ENCODE results near the gene MAG.

Gene MAG

DNA sequence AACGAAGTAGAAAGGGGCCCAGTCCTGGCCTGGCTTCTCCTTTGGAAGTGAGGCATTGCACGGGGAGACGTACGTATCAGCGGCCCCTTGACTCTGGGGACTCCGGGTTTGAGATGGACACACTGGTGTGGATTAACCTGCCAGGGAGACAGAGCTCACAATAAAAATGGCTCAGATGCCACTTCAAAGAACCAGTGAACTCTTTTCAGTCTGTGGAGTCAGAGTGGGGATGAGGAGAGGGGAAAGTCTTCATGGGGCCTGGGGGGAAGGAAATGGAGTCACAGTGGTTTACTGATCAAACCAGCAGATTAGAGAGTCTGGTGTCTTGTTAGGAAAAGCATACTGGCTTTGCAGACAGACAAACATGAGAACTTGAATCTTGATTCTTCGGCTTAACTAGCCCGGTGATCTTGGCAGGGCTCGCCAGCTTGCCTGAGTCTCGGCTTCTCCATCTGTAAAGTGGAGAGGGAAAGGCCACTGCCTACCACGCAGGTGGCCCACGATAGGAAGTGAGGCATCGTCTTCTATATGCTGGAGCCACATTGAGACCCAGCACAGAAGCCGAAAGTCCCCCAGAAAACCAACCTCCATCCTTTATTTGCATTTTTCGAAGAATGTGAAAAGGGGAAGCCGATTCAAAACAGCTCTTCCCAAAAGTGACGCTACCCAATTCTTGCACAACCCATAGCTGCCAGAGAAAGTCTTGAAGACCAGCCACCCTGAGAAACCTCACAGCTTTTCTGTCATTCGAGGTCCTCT lies 55.4 kb downstream of the MAG start, which contains the start of gene FFAR1:
Gene FFAR1, plus strand, starts transcription at position 732 of the 759 bp plus-strand sequence. CDS start 3,650 bp downstream, outside the sequence.
- H3K27ac ChIP-seq, result no peak within 1 kb of the TSS
- in situ Hi-C loops (cut with HindIII; ENCODE audit: low pct_ligation_motif_present, low sequenced_read_pairs), result no loop called here

DNA sequence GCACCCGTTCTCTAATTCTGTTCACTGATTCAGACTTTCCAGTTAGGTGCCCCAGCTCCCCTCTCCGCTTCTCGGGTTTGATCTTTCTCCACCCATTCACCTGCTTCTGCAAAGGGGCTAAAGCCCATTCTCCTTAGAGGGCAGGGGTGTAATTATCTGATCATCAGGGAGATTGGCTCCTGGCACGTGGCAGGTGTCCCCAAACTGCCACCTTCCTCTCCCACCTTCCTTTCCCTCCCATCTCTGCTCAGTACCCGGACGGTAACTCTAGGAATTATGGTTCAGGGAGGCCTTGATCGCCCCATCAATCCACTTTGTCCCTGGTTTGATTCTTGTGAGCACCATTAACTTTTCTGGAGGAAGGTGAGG lies 56.0 kb downstream of the MAG start:
- Histone ChIP-seq H3K36me3 (replicated peaks) (no peaks in the 10 kb centered on the region), H3K27me3 (replicated peaks) (no peaks in the 10 kb centered on the region), H3K27ac (no peak overlapping the region), H3K4me3 (ENCODE audit: low read depth, low read length) (no peak overlapping the region)
- TF ChIP-seq, protein P1, sequence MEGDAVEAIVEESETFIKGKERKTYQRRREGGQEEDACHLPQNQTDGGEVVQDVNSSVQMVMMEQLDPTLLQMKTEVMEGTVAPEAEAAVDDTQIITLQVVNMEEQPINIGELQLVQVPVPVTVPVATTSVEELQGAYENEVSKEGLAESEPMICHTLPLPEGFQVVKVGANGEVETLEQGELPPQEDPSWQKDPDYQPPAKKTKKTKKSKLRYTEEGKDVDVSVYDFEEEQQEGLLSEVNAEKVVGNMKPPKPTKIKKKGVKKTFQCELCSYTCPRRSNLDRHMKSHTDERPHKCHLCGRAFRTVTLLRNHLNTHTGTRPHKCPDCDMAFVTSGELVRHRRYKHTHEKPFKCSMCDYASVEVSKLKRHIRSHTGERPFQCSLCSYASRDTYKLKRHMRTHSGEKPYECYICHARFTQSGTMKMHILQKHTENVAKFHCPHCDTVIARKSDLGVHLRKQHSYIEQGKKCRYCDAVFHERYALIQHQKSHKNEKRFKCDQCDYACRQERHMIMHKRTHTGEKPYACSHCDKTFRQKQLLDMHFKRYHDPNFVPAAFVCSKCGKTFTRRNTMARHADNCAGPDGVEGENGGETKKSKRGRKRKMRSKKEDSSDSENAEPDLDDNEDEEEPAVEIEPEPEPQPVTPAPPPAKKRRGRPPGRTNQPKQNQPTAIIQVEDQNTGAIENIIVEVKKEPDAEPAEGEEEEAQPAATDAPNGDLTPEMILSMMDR (IDR thresholded peaks at IDR 0.05; ENCODE audit: low read depth, low read length, missing control alignments), result no peak
- DNase-seq, result no peak
- in situ Hi-C loops (cut with HindIII; ENCODE audit: low pct_ligation_motif_present, low sequenced_read_pairs), result no loop called here

More for the DNA sequence above, 55.4 kb downstream of the MAG start, which contains the start of gene FFAR1:
- no peaks in the 10 kb centered on the region for H3K27me3 ChIP-seq (replicated peaks)
- H3K4me3 ChIP-seq (ENCODE audit: low read depth, low read length), result no peak within 1 kb of the TSS
- DNase-seq, result no peak
- H3K36me3 ChIP-seq (replicated peaks), result no peaks in the 10 kb centered on the region
- TF ChIP-seq, protein P1 (IDR thresholded peaks at IDR 0.05; ENCODE audit: low read depth, low read length, missing control alignments), result no peak

DNA sequence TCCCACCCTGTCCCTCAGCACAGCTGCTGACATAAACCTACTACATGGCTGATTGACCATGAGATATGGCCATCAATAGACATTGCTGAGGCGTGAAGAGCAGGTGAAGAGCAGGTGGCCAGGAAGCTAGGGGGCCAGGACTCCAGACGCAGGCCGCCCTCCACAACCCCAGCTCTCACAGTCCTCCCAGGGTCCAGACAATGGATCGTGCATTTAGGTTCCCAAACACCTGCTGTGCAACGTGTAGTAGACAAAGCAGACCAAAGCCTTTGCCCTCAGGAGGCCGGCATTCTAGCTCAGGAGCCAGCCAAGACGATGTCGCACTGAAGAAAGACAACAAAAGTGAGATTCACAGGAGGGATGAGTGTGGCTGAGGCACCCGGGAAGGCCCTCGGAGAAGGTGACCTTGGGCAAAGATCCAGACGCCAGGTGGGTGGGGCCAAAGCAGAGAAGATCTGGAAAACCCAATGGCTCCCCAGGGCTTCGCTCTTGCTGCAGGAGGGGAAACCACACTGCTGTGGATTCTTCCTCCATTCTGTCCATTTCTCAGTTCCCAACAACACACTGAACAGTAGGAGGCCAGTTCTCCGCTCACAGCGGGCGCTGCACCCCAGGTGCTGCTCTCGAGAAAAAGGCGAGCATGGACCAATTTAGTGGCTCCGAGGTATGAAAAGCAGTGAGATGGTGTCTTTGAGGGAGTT lies 57.1 kb downstream of the MAG start:
- DNase-seq, result no peak
- no peak overlapping the region for H3K4me3 ChIP-seq (ENCODE audit: low read depth, low read length)
- H3K27me3 ChIP-seq (replicated peaks), result no peaks in the 10 kb centered on the region
- H3K36me3 ChIP-seq (replicated peaks), result no peaks in the 10 kb centered on the region
- in situ Hi-C loops (cut with HindIII; ENCODE audit: low pct_ligation_motif_present, low sequenced_read_pairs), result no loop called here
- TF ChIP-seq, protein P1 (IDR thresholded peaks at IDR 0.05; ENCODE audit: low read depth, low read length, missing control alignments), result no peak
- H3K27ac ChIP-seq, result no peak overlapping the region

DNA sequence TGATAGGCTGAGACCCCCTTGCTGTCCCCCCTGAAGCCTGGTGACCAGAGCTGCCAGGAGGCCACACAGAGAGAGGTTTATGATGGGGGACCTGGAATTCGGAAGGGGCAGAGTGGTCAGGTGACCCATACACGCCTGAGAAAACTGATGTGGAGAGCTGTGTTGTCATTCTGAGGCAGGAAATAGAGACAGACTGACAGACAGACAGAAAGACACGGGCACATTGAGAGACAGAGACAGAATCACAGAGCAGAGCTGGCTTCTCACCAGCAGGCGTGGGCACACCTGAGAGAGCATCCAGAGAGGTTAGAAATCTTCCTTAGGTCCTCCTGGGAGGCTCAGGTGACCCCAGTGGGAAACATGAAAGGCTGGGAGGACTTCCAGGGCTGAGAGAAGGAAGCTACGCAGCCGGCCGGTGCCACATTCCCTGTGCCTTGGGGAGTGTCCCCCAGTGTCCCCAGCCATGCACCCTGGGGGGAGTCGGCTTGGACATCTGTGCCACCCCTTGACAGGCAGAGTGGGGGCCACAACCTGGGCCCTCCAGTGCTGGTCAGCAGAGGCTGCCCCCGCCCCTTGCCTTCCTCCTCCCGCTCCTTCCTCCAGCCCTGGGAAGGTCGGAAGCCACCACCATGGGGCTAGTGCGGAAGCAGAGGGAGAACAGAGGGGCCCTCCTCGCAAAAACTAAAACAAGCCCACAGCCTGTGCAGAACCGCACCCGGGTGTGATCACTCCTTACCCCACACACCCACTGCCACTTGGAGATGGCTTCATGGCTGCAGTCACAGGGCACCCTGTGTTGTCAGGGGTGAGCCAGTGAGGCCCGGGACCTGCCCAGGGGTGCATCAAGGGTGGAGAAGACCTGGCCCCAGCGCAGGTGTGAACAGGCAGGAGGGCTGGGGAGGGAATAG lies 57.9 kb downstream of the MAG start:
- in situ Hi-C loops (cut with HindIII; ENCODE audit: low pct_ligation_motif_present, low sequenced_read_pairs), result no loop called here
- H3K27ac ChIP-seq, result no peak overlapping the region
- TF ChIP-seq, protein P1 (IDR thresholded peaks at IDR 0.05; ENCODE audit: low read depth, low read length, missing control alignments), result no peak
- no peaks in the 10 kb centered on the region for H3K27me3 ChIP-seq (replicated peaks)
- H3K36me3 ChIP-seq (replicated peaks), result no peaks in the 10 kb centered on the region
- no peak for DNase-seq
- H3K4me3 ChIP-seq (ENCODE audit: low read depth, low read length), result no peak overlapping the region

DNA sequence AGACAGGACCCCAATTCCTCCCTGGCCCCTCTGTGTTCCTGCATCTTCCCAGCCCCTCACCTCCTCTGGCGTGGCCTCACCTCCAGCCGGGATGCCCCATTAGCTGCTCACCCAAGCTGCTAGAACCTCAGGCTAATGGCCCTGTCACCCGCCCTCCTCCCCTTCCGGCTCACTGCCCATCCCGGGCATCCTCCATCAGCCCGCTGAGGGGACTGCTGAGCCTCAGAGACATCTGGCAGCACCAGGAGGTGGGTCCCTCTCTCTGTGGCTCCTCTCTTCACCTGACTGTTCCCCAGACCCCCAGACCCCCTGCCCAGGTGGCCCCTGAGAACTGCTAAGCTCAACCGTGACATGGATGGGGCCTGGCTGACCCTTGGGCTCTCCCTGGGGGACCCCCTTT lies 58.6 kb downstream of the MAG start:
- TF ChIP-seq, protein P1 (IDR thresholded peaks at IDR 0.05; ENCODE audit: low read depth, low read length, missing control alignments), result no peak
- H3K36me3 ChIP-seq (replicated peaks), result no peaks in the 10 kb centered on the region
- no peaks in the 10 kb centered on the region for H3K27me3 ChIP-seq (replicated peaks)
- no peak overlapping the region for H3K4me3 ChIP-seq (ENCODE audit: low read depth, low read length)
- DNase-seq, result no peak
- in situ Hi-C loops (cut with HindIII; ENCODE audit: low pct_ligation_motif_present, low sequenced_read_pairs), result no loop called here
- no peak overlapping the region for H3K27ac ChIP-seq
